CD4-positive, alpha-beta T cell treated with Interleukin-17A for 4 hours (primary cell): Measurements from ENCODE around the gene NPAS2.

Source experiments
- DNase-seq: peaks from one replicate; pipeline ENCODE4 v3.0.0-alpha.2; 2020; ENCODE audit warnings: mixed read lengths

The NPAS2 gene

DNA sequence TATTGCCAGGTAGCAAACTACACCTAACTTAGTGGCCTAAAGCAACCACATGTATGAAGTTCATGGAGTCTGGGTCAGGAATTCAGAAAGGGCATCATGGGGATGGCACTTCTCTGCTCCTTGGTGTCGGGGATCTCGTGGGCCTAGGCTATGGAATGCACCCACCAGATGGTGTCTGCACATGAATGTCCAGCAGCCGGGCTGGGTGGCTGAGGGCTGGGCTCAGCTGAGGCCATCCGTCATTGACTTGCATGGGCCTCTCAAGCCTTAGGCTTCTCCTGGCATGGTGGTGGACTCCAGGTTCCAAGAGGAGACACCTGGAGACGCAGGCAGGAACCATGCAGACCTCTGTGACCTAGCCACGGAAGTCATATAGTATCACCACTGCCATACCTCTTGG, 156.1 kb downstream of the NPAS2 start:
- no peak for DNase-seq

DNA sequence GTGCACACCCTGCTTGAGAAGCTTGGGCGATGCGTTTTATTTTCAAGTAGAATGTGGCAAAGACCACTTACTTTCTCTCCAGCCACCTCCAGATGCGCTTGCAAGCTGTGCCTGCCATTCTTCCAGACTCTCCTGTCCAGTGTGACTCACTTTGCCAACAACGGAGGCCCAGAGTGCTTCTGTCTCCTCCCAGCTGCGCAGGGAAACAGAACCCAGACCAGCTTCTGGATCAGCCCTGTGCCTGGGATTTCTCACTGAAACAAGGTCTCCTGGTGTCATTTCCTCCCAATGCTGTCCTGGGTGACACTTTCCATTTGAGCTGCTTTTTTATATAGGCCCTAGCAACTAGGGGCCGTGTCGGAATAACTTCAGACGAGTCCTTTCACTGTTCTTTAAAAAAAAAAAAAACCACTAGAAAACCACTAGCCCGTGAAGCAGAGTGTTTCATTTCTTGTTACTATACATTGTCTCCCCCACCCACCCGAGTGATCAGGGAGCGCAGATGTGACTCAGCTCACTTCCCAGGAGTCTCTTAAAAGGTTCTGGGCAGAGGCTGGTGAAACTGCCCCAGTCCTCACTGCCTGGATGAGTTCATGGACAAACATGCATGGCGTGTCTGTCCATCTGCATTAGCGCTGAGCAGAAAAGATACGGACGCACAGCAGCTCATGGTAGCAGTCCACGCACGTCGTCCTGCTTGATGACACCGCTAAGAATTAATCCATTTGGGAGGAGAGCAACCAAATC, 156.9 kb downstream of the NPAS2 start:
- no peak for DNase-seq

DNA sequence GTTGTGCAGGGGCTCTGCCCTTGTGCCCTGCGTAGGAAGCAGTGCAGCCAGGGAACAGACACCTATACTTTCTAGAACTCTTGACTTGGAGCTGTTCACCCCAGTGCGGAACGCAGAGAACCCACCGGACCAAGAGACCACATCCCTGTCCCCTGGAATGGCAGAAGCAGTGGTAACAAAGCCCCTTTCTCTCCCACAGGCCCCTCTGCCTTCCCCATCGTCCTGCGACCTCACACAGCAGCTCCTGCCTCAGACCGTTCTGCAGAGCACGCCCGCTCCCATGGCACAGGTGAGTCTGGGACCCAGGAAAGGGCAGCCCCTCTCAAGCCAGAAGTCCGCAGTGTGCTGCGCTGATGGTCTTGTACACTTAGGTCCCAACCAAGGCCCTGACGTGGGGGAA, 157.6 kb downstream of the NPAS2 start:
- DNase-seq = no peak

DNA sequence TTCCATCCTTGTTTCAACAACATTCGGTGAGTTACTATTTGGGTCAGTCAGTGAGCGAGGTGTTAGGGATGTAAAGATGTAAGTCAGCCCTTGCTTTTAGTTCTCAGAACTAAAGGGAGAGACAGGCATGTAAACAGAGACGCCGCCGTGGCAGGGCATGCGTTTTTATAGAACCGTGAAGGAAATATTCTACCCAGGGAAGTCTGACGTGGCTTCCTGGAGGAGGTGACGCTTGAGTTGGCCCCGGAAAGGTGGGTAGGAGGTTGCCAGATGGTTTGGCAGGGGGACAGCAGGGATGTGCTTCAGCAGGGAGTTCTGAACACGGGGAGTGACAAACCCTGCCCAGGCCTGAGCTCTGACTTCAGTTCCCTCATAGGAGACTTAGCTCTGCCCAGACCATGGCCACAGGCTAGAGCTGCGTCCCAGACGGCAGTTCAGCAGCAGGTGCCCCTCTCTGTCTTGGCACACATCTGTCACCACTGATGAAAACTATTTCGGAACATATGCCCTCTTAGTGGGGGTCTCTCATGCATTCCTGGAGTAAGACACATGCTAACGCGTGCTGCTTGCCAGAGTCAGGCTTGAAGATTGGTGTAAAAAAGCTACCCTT, 158.7 kb downstream of the NPAS2 start:
- no peak for DNase-seq

DNA sequence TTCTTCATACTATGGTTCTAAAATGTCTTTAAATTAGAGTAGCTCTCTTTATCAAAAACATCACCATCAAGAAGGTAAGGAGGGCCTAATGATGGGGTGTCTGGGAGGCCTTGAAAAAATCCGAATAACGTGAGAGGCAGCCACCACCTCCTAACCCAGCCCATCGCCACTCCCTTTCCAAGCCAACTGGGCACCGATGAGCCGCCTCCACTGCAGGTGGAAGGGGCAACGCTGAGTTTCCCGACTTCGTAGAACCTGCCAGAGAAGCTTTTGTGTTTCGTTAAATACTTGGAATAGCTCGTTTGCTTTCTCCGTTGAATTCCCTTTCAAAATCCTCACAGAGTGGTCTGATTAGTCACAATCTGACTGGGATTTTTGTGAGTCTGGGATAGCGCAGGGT, 160.1 kb downstream of the NPAS2 start:
- DNase-seq = no peak

DNA sequence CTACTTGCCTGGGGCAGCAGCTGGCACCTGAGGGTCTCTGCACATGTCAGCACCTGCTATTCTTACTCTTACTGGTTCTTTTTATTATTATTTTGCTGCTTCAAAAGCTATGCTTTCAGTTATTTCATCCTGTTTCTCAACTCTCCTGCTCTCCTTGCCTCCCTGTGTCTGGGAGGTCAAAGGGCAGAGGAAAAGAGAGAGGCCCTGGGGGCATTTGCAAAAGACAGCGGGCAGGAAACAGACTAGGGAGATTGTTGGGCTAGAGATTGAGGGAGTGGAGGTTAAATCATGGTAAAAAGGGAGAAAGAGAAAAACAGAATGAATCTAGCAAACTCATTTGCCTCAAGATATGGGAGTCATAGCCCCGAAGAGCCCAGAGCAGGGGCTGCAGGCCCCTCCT, 161.1 kb downstream of the NPAS2 start:
- no peak for DNase-seq

DNA sequence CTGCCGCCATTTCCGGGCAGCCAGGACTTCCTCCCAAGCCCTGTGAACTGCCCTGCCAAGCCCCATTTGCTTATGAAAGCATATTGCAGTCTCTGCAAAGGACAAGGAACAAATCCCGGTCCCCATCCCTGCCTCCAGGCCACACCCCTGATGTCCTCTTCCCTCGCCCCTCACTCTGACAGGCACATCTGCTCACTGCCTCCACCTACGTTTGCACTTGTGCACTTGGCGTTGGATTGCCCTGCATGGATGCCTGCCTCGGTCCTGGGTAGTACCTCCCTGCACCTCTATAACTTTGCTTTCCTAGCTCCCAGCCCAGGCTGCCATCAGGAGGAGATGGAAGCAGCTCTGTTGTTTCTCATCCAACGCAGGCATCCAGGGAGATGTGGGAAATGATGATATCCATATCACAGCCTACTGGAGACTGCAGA, 162.5 kb downstream of the NPAS2 start:
- DNase-seq = no peak

DNA sequence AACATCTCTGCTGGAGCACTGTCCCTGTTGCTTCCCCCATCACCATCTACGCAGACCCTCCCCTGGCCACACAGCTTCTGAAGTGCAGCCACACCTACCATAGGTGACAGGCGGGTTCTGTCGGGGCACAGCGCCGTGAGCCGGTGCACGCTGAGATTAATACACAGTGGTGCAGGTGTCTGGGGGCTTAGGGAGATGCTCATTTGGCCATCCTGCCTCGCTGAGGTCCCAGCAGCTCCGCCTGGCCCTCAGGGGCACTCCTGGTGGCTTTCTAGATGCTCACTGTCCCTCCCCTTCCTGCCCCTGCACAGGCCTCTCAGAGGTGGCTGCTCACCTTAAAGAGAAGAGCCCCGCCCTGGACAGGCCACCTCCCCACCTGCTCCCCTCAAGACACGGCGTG, 163.3 kb downstream of the NPAS2 start:
- DNase-seq = no peak

DNA sequence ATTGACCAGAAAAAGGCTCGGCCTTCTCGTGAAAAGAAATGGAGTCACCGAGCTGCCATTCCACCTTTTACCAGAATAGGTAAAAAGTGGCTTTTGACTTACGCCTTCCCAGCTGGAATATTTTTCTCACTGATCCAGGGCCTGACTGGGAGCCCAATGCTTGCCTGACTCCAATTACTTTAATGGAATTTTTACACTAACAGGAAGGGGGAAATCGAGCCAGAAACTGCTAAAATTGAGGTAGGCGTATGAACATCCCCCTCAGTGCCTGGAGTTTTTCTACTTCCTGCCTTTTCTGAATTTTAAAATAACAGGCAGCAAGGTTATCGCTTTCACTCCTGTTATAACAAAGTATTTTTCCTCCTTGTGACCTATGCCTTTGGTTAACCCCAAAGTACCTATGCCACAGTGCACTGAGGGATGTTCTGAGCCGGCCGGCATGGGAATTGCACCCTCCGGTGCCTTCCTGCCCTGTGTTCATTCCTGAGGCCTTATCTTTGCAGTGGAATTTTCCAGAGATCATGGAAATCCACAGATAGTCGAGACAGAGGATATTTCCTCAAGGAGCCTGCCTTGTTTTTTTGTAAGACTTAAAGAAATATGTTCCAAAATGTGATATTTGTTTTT, 163.9 kb downstream of the NPAS2 start:
- DNase-seq = no peak

DNA sequence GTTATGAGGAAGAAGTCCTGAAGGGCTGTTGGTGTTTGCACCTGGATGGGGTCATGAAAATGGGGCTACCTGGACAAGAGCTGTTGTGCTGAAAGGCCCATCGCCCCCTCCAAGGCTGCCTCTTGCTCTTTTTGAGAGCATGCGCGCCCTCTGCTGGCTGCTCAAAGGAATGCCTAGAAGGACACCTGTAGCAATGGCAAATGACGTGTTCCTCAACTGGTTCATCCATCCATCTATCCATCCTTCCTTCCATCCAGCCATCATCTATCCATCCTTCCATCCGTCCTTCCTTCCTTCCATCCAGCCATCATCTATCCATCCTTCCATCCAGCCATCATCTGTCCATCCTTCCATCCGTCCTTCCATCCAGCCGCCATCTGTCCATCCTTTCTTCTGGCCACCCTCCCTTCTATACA, 165.0 kb downstream of the NPAS2 start:
- DNase-seq = peak; percentile 84

DNA sequence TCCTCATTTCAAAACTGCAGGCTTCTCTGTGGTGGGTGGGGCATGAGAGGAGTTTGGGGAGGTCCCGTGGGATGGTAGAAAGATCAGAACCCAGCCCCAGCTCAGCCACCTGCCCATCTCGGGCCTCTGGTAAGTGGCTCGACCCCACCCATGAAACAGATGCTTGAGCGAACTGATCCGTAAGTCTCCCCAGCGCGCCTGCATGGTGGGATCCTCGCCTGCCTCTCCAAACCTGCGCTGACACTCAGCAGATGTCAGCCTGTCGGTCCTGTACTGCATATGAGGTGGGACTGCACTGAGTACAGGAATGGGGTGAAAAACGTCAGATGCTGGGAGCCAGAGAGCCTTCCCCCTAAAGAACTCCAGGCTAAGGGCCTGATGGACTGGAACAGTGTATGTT, 166.2 kb downstream of the NPAS2 start:
- DNase-seq = no peak

DNA sequence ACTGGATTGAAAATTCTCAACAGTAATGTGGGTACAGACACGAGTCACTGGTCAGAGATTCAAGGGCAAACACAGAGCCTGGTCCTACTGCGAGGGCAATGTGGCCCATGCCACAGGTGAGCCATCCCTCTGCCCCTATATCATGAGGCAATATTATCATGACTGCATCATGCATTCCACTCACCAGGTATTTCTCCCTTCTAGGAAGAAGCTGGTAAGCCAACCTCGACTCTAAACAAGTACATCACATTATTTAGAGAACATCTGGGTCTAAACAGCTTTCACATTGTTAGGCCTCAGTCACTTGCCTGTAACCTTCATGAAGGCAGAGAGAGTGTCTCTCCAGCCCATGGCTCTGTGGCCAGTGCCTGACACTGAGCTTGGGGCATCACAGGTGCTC, 167.6 kb downstream of the NPAS2 start:
- DNase-seq = no peak

DNA sequence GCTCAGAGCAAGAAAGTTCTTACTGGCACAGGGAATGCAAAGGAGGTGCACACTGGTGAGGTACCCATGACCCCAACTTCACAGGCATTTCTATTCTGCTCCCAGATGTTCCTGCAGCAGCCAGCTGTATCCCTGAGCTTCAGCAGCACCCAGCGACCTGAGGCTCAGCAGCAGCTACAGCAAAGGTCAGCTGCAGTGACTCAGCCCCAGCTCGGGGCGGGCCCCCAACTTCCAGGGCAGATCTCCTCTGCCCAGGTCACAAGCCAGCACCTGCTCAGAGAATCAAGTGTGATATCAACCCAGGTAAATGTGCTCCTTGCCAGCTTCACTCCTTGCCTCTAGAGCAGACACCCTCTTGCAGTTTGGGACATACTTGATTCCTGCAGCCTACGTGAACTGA, 168.0 kb downstream of the NPAS2 start:
- no peak for DNase-seq

DNA sequence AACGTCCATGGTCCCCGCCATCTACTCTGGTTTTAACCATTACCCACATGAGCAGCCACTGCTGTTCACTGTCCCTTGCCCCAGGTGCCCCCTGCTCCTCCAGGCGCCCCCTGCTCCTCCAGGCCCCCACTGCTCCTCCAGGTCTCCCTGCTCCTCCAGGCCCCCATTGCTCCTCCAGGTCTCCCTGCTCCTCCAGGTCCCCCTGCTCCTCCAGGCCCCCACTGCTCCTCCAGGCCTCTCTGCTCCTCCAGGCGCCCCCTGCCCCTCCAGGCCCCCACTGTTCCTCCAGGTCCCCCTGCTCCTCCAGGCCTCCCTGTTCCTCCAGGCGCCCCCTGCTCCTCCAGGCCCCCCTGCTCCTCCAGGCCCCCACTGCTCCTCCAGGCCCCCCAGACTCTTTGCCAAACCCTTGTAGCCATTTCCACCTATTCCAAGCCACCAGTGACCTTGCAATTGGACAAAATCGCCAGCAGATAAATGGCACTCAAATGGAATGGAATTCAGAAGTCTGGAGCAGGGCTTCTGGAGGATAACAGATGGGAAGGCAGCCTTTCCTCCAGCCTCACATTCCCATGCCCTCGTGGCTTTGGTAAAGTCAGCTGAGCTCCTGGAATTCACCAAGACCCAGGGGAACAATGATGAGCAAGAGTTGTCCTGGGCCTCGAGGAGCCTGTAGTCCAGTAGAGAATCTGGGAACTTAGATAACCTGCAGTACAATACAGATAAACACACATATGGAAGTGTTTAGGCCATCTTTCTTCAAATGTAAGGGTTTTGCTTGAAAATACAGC, 168.9 kb downstream of the NPAS2 start:
- no peak for DNase-seq

DNA sequence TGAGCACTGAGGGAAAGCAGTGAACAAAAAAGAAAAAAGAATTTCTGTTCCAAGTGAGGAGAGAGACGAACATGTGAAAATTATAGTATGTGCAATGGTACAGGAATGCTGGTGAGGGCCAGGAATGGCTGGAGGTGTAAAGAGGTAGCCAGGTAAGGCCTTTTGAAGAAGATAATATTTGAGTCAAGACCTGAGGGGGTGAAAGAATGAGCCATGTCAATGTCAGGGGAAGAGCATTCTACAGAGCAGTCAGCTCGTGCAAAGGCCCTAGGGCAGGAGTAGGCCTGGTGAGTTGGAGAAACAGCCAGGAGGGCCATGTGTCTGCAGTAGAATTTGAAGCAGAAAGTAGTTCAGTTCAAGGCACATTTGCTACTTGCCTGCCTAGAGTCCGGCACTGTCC, 169.7 kb downstream of the NPAS2 start:
- no peak for DNase-seq

DNA sequence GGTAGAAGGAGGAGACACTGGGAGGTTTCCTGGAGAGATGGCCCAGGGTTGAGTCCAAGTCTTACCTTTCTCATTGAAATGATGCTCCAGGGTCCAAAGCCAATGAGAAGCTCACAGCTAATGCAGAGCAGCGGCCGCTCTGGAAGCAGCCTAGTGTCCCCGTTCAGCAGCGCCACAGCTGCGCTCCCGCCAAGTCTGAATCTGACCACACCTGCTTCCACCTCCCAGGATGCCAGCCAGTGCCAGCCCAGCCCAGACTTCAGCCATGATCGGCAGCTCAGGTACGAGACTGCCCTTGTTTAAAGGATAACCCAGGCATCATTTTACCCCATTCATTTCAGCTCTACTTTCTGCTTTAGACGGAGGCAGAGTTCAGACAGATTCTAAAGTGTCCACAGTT, 170.2 kb downstream of the NPAS2 start:
- no peak for DNase-seq

DNA sequence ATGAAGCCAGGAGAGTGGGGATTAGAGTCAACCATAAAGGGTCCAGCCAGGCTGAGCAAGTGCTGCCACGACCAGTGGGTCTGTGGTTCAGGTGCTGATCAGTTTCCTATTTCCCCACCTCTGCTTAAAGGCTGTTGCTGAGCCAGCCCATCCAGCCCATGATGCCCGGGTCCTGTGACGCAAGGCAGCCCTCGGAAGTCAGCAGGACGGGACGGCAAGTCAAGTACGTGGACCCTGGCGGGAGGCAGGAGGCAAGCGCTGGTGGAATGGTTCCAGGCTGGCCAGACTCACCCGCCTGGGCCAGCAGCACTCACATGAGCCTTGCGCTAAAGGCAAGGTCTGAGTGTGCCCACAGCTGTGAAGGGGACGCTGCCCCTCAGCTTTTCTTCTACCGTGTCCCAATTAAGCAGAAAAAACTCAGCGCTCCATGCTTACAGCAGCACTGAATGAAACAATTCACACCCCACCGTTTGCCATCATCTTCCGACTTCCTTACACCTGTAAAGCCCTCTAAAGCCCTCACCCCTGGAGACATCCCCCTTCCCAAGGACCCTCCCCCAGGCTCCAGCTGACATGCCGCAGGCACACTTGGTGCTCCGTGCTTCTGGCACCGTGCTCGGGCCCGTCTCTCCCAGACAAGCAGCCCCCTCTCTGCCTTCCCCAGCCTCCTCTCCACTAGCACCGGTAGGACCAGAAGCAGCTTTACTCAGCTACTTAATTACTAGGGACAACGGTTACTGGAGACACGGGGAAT, 170.9 kb downstream of the NPAS2 start:
- no peak for DNase-seq

DNA sequence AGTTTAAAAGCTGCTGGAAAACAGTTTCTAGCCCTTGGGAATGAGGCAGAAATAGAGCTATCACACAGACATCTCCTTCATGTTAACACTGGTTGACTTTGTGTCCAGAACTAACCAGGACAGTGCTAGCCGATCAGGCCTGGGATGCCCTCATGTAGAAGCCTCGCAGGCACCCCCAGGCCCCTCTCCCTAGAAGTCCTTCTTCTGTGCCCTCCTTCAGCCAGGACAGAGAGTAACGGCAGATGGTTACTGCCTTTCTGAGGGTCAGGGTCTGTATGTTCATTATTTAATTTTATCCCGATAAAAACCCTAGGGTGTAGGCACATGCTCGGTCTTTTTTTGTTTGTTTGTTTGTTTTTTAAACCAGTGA, 171.4 kb downstream of the NPAS2 start:
- DNase-seq = no peak

DNA sequence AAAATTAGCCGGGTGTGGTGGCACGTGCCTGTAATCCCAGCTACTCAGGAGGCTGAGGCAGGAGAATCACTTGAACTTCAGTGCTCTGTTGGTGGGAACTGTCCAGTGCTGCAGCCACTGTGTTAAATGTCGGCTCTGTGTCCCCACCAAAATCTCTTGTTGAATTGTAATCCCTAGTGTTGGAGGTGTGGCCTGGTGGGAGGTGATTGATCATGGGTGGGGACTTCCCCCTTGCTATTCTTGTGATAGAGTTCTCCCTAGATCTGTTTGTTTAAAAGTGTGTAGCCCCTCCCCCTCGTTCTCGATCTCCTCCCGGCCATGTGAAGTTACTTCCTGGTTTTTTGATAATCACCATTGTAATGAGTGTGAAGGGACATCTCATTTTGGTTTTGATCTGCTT, 172.3 kb downstream of the NPAS2 start:
- DNase-seq = no peak

DNA sequence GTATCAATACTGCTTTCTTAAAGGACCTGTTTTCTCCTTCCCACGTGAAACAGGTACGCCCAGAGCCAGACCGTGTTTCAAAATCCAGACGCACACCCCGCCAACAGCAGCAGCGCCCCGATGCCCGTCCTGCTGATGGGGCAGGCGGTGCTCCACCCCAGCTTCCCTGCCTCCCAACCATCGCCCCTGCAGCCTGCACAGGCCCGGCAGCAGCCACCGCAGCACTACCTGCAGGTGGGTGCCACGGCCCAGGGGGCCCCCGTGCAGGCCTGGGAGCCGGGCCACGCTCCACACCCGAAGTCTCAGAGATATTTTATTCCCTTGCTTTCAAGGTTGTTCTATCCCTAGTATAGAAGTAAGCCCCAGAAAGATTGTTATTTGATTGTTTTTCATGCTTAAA, 173.4 kb downstream of the NPAS2 start:
- DNase-seq = no peak

DNA sequence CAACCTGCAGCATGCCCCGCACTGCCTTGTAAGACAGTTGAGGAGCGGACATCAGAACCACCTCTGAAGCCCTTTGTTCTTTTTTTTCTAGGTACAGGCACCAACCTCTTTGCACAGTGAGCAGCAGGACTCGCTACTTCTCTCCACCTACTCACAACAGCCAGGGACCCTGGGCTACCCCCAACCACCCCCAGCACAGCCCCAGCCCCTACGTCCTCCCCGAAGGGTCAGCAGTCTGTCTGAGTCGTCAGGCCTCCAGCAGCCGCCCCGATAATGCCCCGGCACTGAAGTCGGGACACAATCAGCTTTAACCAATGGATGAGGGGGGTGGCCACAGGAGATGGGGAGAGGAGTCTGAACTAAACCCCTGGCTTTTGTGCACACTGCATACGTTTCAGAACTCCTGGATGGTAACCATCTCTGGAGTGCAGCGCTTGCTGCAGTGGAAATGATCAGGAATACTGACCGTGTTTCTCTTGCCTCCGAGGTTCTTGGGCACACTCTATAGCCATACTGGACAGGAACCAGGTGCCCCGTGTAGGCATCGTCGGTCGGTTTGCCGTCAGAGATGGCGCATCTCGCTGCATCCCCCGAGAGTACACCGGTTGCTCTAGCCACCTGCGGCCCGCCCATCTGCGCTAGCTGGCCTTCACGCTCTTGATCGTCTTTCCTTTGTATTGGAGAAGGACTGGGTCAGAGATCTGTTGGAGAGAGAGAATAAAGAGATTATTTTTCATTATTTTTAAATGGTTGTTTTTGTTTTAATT, 175.6 kb downstream of the NPAS2 start:
- no peak for DNase-seq
